Pancreas (tissue), 10 donors: ENCODE results near the gene SLC4A1. TPM values are rescaled to one million over a fixed set of nuclear protein-coding genes. Genes with fewer than 3 reads are reported as not detected.

ENCODE experiments used
- ATAC-seq, 4 donors: fragments of 200-7000 bp; cut with Tn5 transposase; one replicate each; pipeline versions ENCODE4 v1.8.0 to v1.9.1; 2020; ENCODE audit warnings: mild to moderate bottlenecking in 4 of 4, moderate library complexity in 4 of 4
- DNase-seq, 6 donors: peaks; one replicate each; pipeline ENCODE4 v3.0.0-alpha.2; 2020
- FAIRE-seq: peaks from 2 replicates; lab custom pipeline; 2012; peaks lifted over from hg19 to GRCh38; lab: Jason Lieb, UNC
- H3K27ac ChIP-seq, 4 donors: fragments of 200-600 bp; sonication (generic); 1 replicate in 3 of 4; 2 replicates in 1 of 4; pipeline versions ENCODE4 v1.5.0 to v1.8.0; 2020
- H3K27me3 ChIP-seq, 4 donors: fragments of 200-600 bp; one replicate each; pipeline ENCODE4 v1.8.0; 2021
- H3K36me3 ChIP-seq, 3 donors: fragments of 200-600 bp; sonication (generic) in 1 of 3; one replicate each; pipeline versions ENCODE4 v1.5.0 to v1.8.0; 2020 to 2021
- H3K4me1 ChIP-seq, 3 donors: fragments of 200-600 bp; one replicate each; pipeline ENCODE4 v1.8.0; 2021
- H3K4me3 ChIP-seq, 4 donors: fragments of 200-600 bp; sonication (generic) in 2 of 4; one replicate each; pipeline versions ENCODE4 v1.5.0 to v1.8.0; 2020 to 2021
- H3K9me3 ChIP-seq, 4 donors: fragments of 200-600 bp; one replicate each; pipeline ENCODE4 v1.8.0; 2021
- CTCF ChIP-seq, 4 donors: fragments of 200-600 bp; sonication (generic) in 3 of 4; IDR thresholded peaks; one replicate each; pipeline versions ENCODE4 v1.5.0 to v1.8.0; 2021; ENCODE audit warnings: antibody characterized with exemption in 4 of 4
- WGBS, 2 donors: extraction: QIAGEN DNeasy Blood & Tissue Kit; methylation state at CpG; one replicate each; pipeline ENCODE4 v1.1.7; 2013; 5-methylcytosine and 5-hydroxymethylcytosine counted together
- intact Hi-C, 3 donors: fragments of 100-400 bp; cut with DNase I; formaldehyde crosslinking; loops; one replicate each; pipeline versions ENCODE4 v1.11.1 to v1.14.2; 2022
- polyA plus RNA-seq, 2 donors: library from polyadenylated mRNA; stranded (reverse); fragments of 200-250 nt; gene quantifications; one replicate each; pipeline ENCODE4 v1.2.3, GENCODE V29; 2013
- total RNA-seq, 6 donors: library from RNA; stranded (reverse); fragmentation: NEBNext Ultra II Directional in 4 of 6; extraction: Animal tissue kit (Norgen Biotek cat#: 25700) in 4 of 6; gene quantifications; one replicate each; pipeline versions ENCODE4 v1.2.1 to v1.2.4, GENCODE V29; 2021 to 2023
- donor health status: healthy with polysubstance abuse.
- donor health status: DM: no; HTN: no; CAD: no; lungs with moderate emphysema.
- donor health status: DM: no; HTN: no; CAD: no.
- donor health status: control.
- donor health status: control.
- donor health status: Bipolar disorder and iron deficiency.
- donor health status: DM: yes; HTN: yes; CAD: no.
- donor health status: DM: no; HTN: no; CAD: no.
- donor health status: DM: no; HTN: no; CAD: no.
- donor health status: DM: yes; HTN: yes; CAD: no.

The SLC4A1 gene
- total and polyA plus RNA-seq, 8 donors, result 0.24 to 0.37 TPM; not detected in 6

- H3K4me3 ChIP-seq, result no peak overlapping the region
- FAIRE-seq (no peak), DNase-seq (no peak), ATAC-seq (no peak)
- peaks cover 0 to 20% (median 14%) of the 10 kb centered on the region in 3 donors for H3K36me3 ChIP-seq
- WGBS, 2 donors, result 76 to 95% methylated on average over 6 of the region's 6 CpGs
- intact Hi-C loops, result no loop called here
- H3K27ac ChIP-seq, result no peak overlapping the region
- H3K27me3 ChIP-seq, result no peaks in the 10 kb centered on the region
- H3K4me1 ChIP-seq, result peaks cover 0 to 8% (median 0%) of the 10 kb centered on the region in 3 donors
- H3K9me3 ChIP-seq, result no peaks in the 10 kb centered on the region
- no peak for TF ChIP-seq CTCF (IDR thresholded peaks at IDR 0.05)
Observed at GRCh38 chr17:44206825-44207155, 61.1 kb downstream of the SLC4A1 start.

- Histone ChIP-seq H3K27me3 (no peaks in the 10 kb centered on the region), H3K36me3 (peaks cover 0 to 20% (median 14%) of the 10 kb centered on the region in 3 donors), H3K27ac (no peak overlapping the region), H3K4me1 (peaks cover 0 to 8% (median 0%) of the 10 kb centered on the region in 3 donors), H3K4me3 (no peak overlapping the region), H3K9me3 (no peaks in the 10 kb centered on the region)
- ATAC-seq, result no peak
- no peak for TF ChIP-seq CTCF (IDR thresholded peaks at IDR 0.05)
- intact Hi-C loops, result no loop called here
- FAIRE-seq, result no peak
- peak in 1 of 6 donors; percentile 45 for DNase-seq
- WGBS, 2 donors, result 45 to 54% methylated on average over 13 of the region's 13 CpGs
Observed at GRCh38 chr17:44205962-44206824, 61.7 kb downstream of the SLC4A1 start.

- peaks cover 0 to 18% (median 14%) of the 10 kb centered on the region in 3 donors for H3K36me3 ChIP-seq
- H3K4me3 ChIP-seq, result no peak overlapping the region
- WGBS, 2 donors, result 59 to 64% methylated on average over 5 of the region's 5 CpGs
- TF ChIP-seq CTCF (IDR thresholded peaks at IDR 0.05), result no peak
- FAIRE-seq (no peak), ATAC-seq (no peak), DNase-seq (peak in 1 of 6 donors; percentile 39)
- intact Hi-C loops, result no loop called here
- H3K9me3 ChIP-seq, result no peaks in the 10 kb centered on the region
- no peaks in the 10 kb centered on the region for H3K27me3 ChIP-seq
- no peak overlapping the region for H3K27ac ChIP-seq
- H3K4me1 ChIP-seq, result peaks cover 0 to 4% (median 3%) of the 10 kb centered on the region in 3 donors
Observed at GRCh38 chr17:44204441-44204882, 63.5 kb downstream of the SLC4A1 start.

- H3K27me3 ChIP-seq, result no peaks in the 10 kb centered on the region
- H3K27ac ChIP-seq, result no peak overlapping the region
- ATAC-seq, result no peak
- TF ChIP-seq CTCF (IDR thresholded peaks at IDR 0.05), result peak; percentile 22 to 55 (median 35)
- no peaks in the 10 kb centered on the region for H3K9me3 ChIP-seq
- WGBS, 2 donors, result 49 to 56% methylated on average over 9 of the region's 9 CpGs
- peak in 1 of 6 donors; percentile 30 for DNase-seq
- intact Hi-C loops, result no loop called here
- FAIRE-seq, result no peak
- H3K4me3 ChIP-seq, result no peak overlapping the region
- peaks cover 0 to 4% (median 3%) of the 10 kb centered on the region in 3 donors for H3K4me1 ChIP-seq
- peaks cover 0 to 14% (median 13%) of the 10 kb centered on the region in 3 donors for H3K36me3 ChIP-seq
Observed at GRCh38 chr17:44203731-44204440, 64.0 kb downstream of the SLC4A1 start.
